ENCODE data around the gene DUOXA2. TPM values are rescaled to one million over a fixed set of nuclear protein-coding genes. Genes with fewer than 3 reads are reported as not detected.

The DUOXA2 gene
- total and polyA plus RNA-seq, 8 donors, result 0.11 to 0.25 (median 0.18) TPM; not detected in 3

- Histone ChIP-seq H3K9me3 (no peaks in the 10 kb centered on the region), H3K36me3 (no peaks in the 10 kb centered on the region), H3K27me3 (peaks cover 5 to 12% of the 10 kb centered on the region in 2 donors), H3K27ac (no peak overlapping the region), H3K4me3 (no peak overlapping the region), H3K4me1 (no peaks in the 10 kb centered on the region)
- TF ChIP-seq CTCF (IDR thresholded peaks at IDR 0.05), result no peak
- intact Hi-C loops (cut with DNase I), result no loop called here
- ATAC-seq (no peak), DNase-seq (no peak)
Measured at GRCh38 chr15:45083223-45083622, 30.9 kb upstream of the DUOXA2 start.

GRCh38 chr15:45084163-45084562 lies 30.0 kb upstream of the DUOXA2 start:
- Histone ChIP-seq H3K4me1 (no peaks in the 10 kb centered on the region), H3K36me3 (no peaks in the 10 kb centered on the region), H3K4me3 (no peak overlapping the region), H3K27ac (no peak overlapping the region), H3K27me3 (peaks cover 5 to 19% of the 10 kb centered on the region in 2 donors), H3K9me3 (no peaks in the 10 kb centered on the region)
- TF ChIP-seq CTCF (IDR thresholded peaks at IDR 0.05), result no peak
- intact Hi-C loops (cut with DNase I), result no loop called here
- no peak for DNase-seq
- ATAC-seq, result no peak

- ATAC-seq, result no peak
- TF ChIP-seq CTCF (IDR thresholded peaks at IDR 0.05), result no peak
- intact Hi-C loops (cut with DNase I), result no loop called here
- H3K4me3 ChIP-seq, result no peak overlapping the region
- no peaks in the 10 kb centered on the region for H3K36me3 ChIP-seq
- H3K27ac ChIP-seq, result no peak overlapping the region
- H3K9me3 ChIP-seq, result no peaks in the 10 kb centered on the region
- no peaks in the 10 kb centered on the region for H3K4me1 ChIP-seq
- peaks cover 5 to 23% of the 10 kb centered on the region in 2 donors for H3K27me3 ChIP-seq
- no peak for DNase-seq
Measured at GRCh38 chr15:45087513-45087912, 26.6 kb upstream of the DUOXA2 start.

GRCh38 chr15:45088801-45089711 lies 25.1 kb upstream of the DUOXA2 start:
- H3K4me3 ChIP-seq, result no peak overlapping the region
- no peaks in the 10 kb centered on the region for H3K36me3 ChIP-seq
- DNase-seq (no peak), ATAC-seq (no peak)
- no peaks in the 10 kb centered on the region for H3K9me3 ChIP-seq
- TF ChIP-seq CTCF (IDR thresholded peaks at IDR 0.05), result no peak
- intact Hi-C loops (cut with DNase I), result no loop called here
- no peak overlapping the region for H3K27ac ChIP-seq
- H3K27me3 ChIP-seq, result peaks cover 5 to 17% of the 10 kb centered on the region in 2 donors
- H3K4me1 ChIP-seq, result no peaks in the 10 kb centered on the region

- Histone ChIP-seq H3K9me3 (no peaks in the 10 kb centered on the region), H3K4me1 (no peaks in the 10 kb centered on the region)
Measured at GRCh38 chr15:45089712-45090373, 24.3 kb upstream of the DUOXA2 start.

More at GRCh38 chr15:45089712-45090373, 24.3 kb upstream of the DUOXA2 start:
- Histone ChIP-seq H3K27me3 (peaks cover 1 to 17% of the 10 kb centered on the region in 2 donors), H3K27ac (no peak overlapping the region), H3K4me3 (no peak overlapping the region), H3K36me3 (no peaks in the 10 kb centered on the region)
- ATAC-seq (no peak), DNase-seq (no peak)
- TF ChIP-seq CTCF (IDR thresholded peaks at IDR 0.05), result no peak
- intact Hi-C loops (cut with DNase I), result no loop called here

Data from left lung (tissue), 10 donors.